Activated B cell treated with CpG ODN at 0.5 μM for 24 hours (primary cell): Measurements from ENCODE around the gene TMEM222. TPM values are rescaled to one million over a fixed set of nuclear protein-coding genes. Genes with fewer than 3 reads are reported as not detected.

Source experiments
- ATAC-seq: fragments of 200-7000 bp; cut with Tn5 transposase; one replicate; pipeline ENCODE4 v1.10.0; 2021; ENCODE audit warnings: low read depth, mild to moderate bottlenecking, moderate library complexity
- CTCF ChIA-PET: fragments of 350-600 bp; sonication (Branson Sonifier 250); formaldehyde crosslinking; loops from one replicate; lab custom pipeline; 2021; ENCODE audit warnings: antibody characterized with exemption; lab: Charles Lee
- POLR2A ChIA-PET: fragments of 350-600 bp; sonication (Branson Sonifier 250); formaldehyde crosslinking; loops from one replicate; lab custom pipeline; 2021; ENCODE audit warnings: antibody characterized with exemption; lab: Charles Lee
- DNase-seq: peaks from one replicate; pipeline ENCODE4 v3.0.0; 2022
- H3K27ac Mint-ChIP-seq: one replicate; pipeline ENCODE4 v1.8.0; 2020; ENCODE audit warnings: mixed read lengths
- H3K27me3 Mint-ChIP-seq: one replicate; pipeline ENCODE4 v1.8.0; 2021; ENCODE audit warnings: mixed read lengths
- H3K36me3 Mint-ChIP-seq: one replicate; pipeline ENCODE4 v1.8.0; 2021; ENCODE audit warnings: low read depth, mixed read lengths
- H3K4me1 Mint-ChIP-seq: one replicate; pipeline ENCODE4 v1.8.0; 2021; ENCODE audit warnings: mixed read lengths
- H3K4me3 Mint-ChIP-seq: one replicate; pipeline ENCODE4 v1.8.0; 2020; ENCODE audit warnings: mild to moderate bottlenecking, mixed read lengths
- H3K9me3 Mint-ChIP-seq: one replicate; pipeline ENCODE4 v1.8.0; 2020; ENCODE audit warnings: mixed read lengths
- CTCF ChIP-seq: fragments of 200-600 bp; IDR thresholded peaks from one replicate; pipeline ENCODE4 v1.8.0; 2022; ENCODE audit warnings: antibody characterized with exemption, mild to moderate bottlenecking
- intact Hi-C: fragments of 100-400 bp; cut with micrococcal nuclease; formaldehyde crosslinking; loops from one replicate; pipeline ENCODE4 v1.15.1; 2024
- total RNA-seq: library from RNA; stranded (reverse); gene quantifications from 2 replicates; pipeline ENCODE4 v1.2.3, GENCODE V29; 2022

Gene TMEM222
- total RNA-seq, 1 donor from 2014 or later: 43.0 TPM

GRCh38 chr1:27350663-27351540 lies 28.9 kb downstream of the TMEM222 start:
- no peaks in the 10 kb centered on the region for H3K9me3 Mint-ChIP-seq
- ChIA-PET CTCF (interaction anchor here (1.2 kb wide), 1 partner anchor 9 kb away, joined by 3 read pairs; the partner anchor contains the start of gene SYTL1), POLR2A (interaction anchor here (0.5 to 9.1 kb wide), 3 partner anchors 8 to 826 kb away, joined by 4 to 75 read pairs (median 22); partner anchors contain the start of genes PTAFR and SYTL1)
- H3K4me3 Mint-ChIP-seq: no peak overlapping the region
- ATAC-seq: no peak
- H3K27me3 Mint-ChIP-seq: no peaks in the 10 kb centered on the region
- H3K4me1 Mint-ChIP-seq: peaks cover 20% of the 10 kb centered on the region
- no peak for DNase-seq
- H3K27ac Mint-ChIP-seq: no peak overlapping the region
- intact Hi-C loops: no loop called here
- H3K36me3 Mint-ChIP-seq: peaks cover 26% of the 10 kb centered on the region
- TF ChIP-seq CTCF: no peak

DNA sequence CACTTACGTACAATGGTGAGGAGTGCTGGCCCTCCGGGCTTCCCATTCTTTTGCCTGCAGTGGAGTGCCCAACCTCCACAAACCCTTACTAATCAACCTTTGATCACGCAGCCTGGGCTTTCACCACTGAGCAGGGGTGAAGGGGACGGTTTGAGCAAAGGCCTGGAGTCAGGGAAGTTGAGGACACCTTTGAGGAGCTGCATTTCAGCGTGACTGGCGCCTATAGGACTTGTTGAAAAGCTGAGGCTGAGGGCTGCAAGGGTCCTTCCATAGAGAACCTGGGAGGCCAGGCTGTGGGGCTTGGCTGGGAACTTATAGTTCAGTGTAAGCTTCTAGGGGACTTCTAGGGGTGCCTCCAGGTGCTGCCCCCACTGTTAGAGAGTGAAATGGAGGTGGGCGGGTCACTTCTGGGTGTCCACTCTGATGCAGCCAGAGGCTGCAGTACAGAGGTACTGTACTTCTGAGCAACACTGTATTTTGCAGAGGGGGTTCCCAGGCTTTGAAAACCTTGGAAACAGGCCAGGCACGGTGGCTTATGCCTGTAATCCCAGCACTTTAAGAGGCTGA lies 29.7 kb downstream of the TMEM222 start:
- no peak for ATAC-seq
- H3K27me3 Mint-ChIP-seq: no peaks in the 10 kb centered on the region
- POLR2A ChIA-PET: interaction anchor here (0.6 to 9.1 kb wide), 2 partner anchors 8 to 1056 kb away, joined by 3 to 75 read pairs; partner anchors contain the start of gene SYTL1
- H3K4me1 Mint-ChIP-seq: peaks cover 21% of the 10 kb centered on the region
- H3K4me3 Mint-ChIP-seq: no peak overlapping the region
- DNase-seq: no peak
- peaks cover 22% of the 10 kb centered on the region for H3K36me3 Mint-ChIP-seq
- no peaks in the 10 kb centered on the region for H3K9me3 Mint-ChIP-seq
- H3K27ac Mint-ChIP-seq: no peak overlapping the region
- intact Hi-C loops: no loop called here
- CTCF ChIA-PET: interaction anchor here (1.2 kb wide), 1 partner anchor 10 kb away, joined by 3 read pairs; the partner anchor contains the start of gene SYTL1
- TF ChIP-seq CTCF: no peak

DNA sequence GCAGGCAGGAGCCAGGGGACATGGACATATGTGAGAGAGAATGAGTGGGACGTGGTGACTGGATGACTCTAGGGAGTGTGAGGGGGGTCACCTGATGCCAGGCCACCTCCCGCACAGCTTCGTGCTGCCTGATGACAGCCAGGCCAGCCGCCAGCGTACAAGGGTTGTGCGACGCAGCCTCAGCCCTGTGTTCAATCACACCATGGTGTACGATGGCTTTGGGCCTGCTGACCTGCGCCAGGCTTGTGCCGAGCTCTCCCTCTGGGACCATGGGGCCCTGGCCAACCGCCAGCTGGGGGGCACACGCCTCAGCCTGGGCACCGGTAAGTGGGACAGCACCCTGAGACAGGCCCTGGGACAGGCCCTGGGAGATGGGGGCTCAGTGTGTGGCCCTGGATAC lies 31.2 kb downstream of the TMEM222 start:
- no peak for TF ChIP-seq CTCF
- POLR2A ChIA-PET: interaction anchor here (9.1 kb wide), 1 partner anchor 10 kb away, joined by 75 read pairs; the partner anchor contains the start of gene SYTL1
- Mint-ChIP-seq H3K36me3 (peaks cover 15% of the 10 kb centered on the region), H3K4me1 (peaks cover 29% of the 10 kb centered on the region), H3K27ac (no peak overlapping the region), H3K9me3 (no peaks in the 10 kb centered on the region), H3K27me3 (no peaks in the 10 kb centered on the region), H3K4me3 (no peak overlapping the region)
- intact Hi-C loops: no loop called here
- CTCF ChIA-PET: interaction anchor here (1.2 to 1.6 kb wide), 2 partner anchors 20 to 26 kb away, joined by 3 to 5 read pairs; no protein-coding TSS in a partner anchor
- DNase-seq: no peak
- ATAC-seq: no peak

GRCh38 chr1:27353629-27354028 lies 31.7 kb downstream of the TMEM222 start:
- Mint-ChIP-seq H3K27ac (no peak overlapping the region), H3K27me3 (no peaks in the 10 kb centered on the region), H3K36me3 (peaks cover 15% of the 10 kb centered on the region), H3K4me3 (no peak overlapping the region), H3K4me1 (peaks cover 29% of the 10 kb centered on the region), H3K9me3 (no peaks in the 10 kb centered on the region)
- POLR2A ChIA-PET: interaction anchor here (0.9 to 9.1 kb wide), 2 partner anchors 10 to 20 kb away, joined by 6 to 75 read pairs; partner anchors contain the start of gene SYTL1
- CTCF ChIA-PET: interaction anchor here (1.6 kb wide), 1 partner anchor 21 kb away, joined by 5 read pairs; no protein-coding TSS in a partner anchor
- no peak for TF ChIP-seq CTCF
- DNase-seq (no peak), ATAC-seq (no peak)
- intact Hi-C loops: no loop called here
